OCI-LY3 (cell line): ENCODE data around the gene TRA2A.

Experiments
- EZH2phosphoT487 ChIP-seq: fragments of 200-600 bp; shearing (Covaris generic); IDR thresholded peaks from 2 replicates; pipeline ENCODE4 v1.6.1; 2018; ENCODE audit warnings: antibody characterized with exemption, mixed run types, low read depth
- TF ChIP-seq, protein P1 (sequence below): fragments of 200-600, 300-600 bp; sonication (generic); IDR thresholded peaks from 2 replicates; pipeline ENCODE4 v1.5.1; 2014; ENCODE audit warnings: antibody characterized with exemption, low read length, low read depth

DNA sequence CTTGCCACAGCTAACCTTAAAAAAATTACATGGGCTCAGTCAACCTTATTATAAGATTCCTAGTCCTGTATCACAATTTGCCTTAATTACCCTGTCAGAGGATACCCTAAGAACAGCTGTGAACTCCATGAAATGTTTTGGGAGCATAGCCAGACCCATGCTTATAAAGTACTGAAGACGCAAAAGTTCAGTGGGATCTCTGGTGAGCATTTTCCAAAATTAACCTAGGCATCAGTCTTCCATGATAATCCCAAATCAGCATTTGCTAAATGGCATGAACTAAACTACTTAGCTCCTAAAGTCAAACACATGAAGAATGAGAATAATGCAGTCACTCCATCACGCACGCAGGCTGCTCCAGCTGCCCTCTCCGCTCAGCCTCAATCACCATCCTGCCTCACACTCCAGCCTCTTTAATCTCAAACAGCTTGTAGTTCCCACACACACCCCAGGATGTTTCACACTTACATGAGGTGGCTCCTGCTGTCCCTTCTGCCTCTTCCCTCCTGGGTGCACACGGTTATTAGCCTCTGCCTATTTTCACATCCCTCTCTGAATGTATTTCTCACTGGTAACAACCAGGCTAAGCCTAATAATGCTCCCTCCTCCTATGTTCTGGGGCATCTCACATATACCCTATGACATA is 76.8 kb downstream of the TRA2A start:
- TF ChIP-seq, protein P1, sequence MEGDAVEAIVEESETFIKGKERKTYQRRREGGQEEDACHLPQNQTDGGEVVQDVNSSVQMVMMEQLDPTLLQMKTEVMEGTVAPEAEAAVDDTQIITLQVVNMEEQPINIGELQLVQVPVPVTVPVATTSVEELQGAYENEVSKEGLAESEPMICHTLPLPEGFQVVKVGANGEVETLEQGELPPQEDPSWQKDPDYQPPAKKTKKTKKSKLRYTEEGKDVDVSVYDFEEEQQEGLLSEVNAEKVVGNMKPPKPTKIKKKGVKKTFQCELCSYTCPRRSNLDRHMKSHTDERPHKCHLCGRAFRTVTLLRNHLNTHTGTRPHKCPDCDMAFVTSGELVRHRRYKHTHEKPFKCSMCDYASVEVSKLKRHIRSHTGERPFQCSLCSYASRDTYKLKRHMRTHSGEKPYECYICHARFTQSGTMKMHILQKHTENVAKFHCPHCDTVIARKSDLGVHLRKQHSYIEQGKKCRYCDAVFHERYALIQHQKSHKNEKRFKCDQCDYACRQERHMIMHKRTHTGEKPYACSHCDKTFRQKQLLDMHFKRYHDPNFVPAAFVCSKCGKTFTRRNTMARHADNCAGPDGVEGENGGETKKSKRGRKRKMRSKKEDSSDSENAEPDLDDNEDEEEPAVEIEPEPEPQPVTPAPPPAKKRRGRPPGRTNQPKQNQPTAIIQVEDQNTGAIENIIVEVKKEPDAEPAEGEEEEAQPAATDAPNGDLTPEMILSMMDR = no peak
- no peak for TF ChIP-seq EZH2phosphoT487
